HUDEP-2 (cell line): Measurements from ENCODE around the gene SMYD3.
"Not testable (repeated sequence)": the region's sequence is repeated elsewhere in the genome, so short reads cannot be mapped to it uniquely, and the experiment has no call there.

ENCODE experiments used
- DNase-seq, 76 experiments: peaks; one replicate each; lab custom pipeline; 2025; ENCODE audit not compliant: unreplicated experiment in 76 of 76; lab: John Stamatoyannopoulos, UW

SMYD3 gene

GRCh38 chr1:246081856-246082668, 425.0 kb downstream of the SMYD3 start:
- DNase-seq, result no peak

- DNase-seq, result no peak
Observed at GRCh38 chr1:246081138-246081702, 425.9 kb downstream of the SMYD3 start.

GRCh38 chr1:246080031-246080430, 427.0 kb downstream of the SMYD3 start:
- no peak for DNase-seq

GRCh38 chr1:246078888-246079252, 428.2 kb downstream of the SMYD3 start:
- DNase-seq, result no peak

- no peak for DNase-seq
Observed at GRCh38 chr1:246078126-246078887, 428.8 kb downstream of the SMYD3 start.

GRCh38 chr1:246077476-246077875, 429.6 kb downstream of the SMYD3 start:
- DNase-seq, result no peak

GRCh38 chr1:246074421-246074820, 432.7 kb downstream of the SMYD3 start:
- no peak for DNase-seq

GRCh38 chr1:246072456-246072955, 434.6 kb downstream of the SMYD3 start:
- DNase-seq, result no peak

- not testable (repeated sequence) for DNase-seq
Observed at GRCh38 chr1:246071981-246072380, 435.1 kb downstream of the SMYD3 start.

- not testable (repeated sequence) for DNase-seq
Observed at GRCh38 chr1:246071561-246071960, 435.5 kb downstream of the SMYD3 start.

GRCh38 chr1:246069581-246069980, 437.5 kb downstream of the SMYD3 start:
- DNase-seq, result no peak

GRCh38 chr1:246068619-246069509, 438.2 kb downstream of the SMYD3 start:
- peak in 11 of 76 experiments; percentile 2 to 37 (median 8) for DNase-seq

- no peak for DNase-seq
Observed at GRCh38 chr1:246068217-246068512, 438.9 kb downstream of the SMYD3 start.

- no peak for DNase-seq
Observed at GRCh38 chr1:246067432-246068216, 439.5 kb downstream of the SMYD3 start.

GRCh38 chr1:246066573-246066972, 440.5 kb downstream of the SMYD3 start:
- no peak for DNase-seq

GRCh38 chr1:246065592-246065991, 441.5 kb downstream of the SMYD3 start:
- DNase-seq, result no peak

- no peak for DNase-seq
Observed at GRCh38 chr1:246064891-246065290, 442.2 kb downstream of the SMYD3 start.

- no peak for DNase-seq
Observed at GRCh38 chr1:246063013-246063616, 444.0 kb downstream of the SMYD3 start.

GRCh38 chr1:246058466-246058865, 448.6 kb downstream of the SMYD3 start:
- DNase-seq, result no peak
